ENCODE results near the gene SNF8. TPM values are rescaled to one million over a fixed set of nuclear protein-coding genes. Genes with fewer than 3 reads are reported as not detected.

The SNF8 gene
- total RNA-seq, 1 experiment from 2014 or later = 156 TPM

- Mint-ChIP-seq H3K4me3 (ENCODE audit: unreplicated experiment) (peak overlapping the region; percentile 68), H3K27ac (ENCODE audit: low read depth, unreplicated experiment) (peak overlapping the region; percentile 98), H3K27me3 (ENCODE audit: insufficient read depth, unreplicated experiment) (no peaks in the 10 kb centered on the region), H3K9me3 (ENCODE audit: unreplicated experiment) (no peaks in the 10 kb centered on the region), H3K36me3 (ENCODE audit: insufficient read depth, unreplicated experiment) (peaks cover 94% of the 10 kb centered on the region), H3K4me1 (ENCODE audit: insufficient read depth, unreplicated experiment) (peaks cover 39% of the 10 kb centered on the region)
- intact Hi-C loops (cut with micrococcal nuclease) = loop anchor here (2.0 kb wide), 1 partner anchor 29 kb away; the partner anchor contains the start of gene SNF8
- TF ChIP-seq CTCF (IDR thresholded peaks at IDR 0.05; ENCODE audit: unreplicated experiment) = no peak
- TSS peak; percentile 88 for BruUV-seq (replicated peaks)
- peak; percentile 94 for DNase-seq (ENCODE audit: unreplicated experiment)
- POLR2A ChIA-PET = interaction anchor here (0.6 to 3.3 kb wide), 18 partner anchors 10 to 1117 kb away, joined by 3 to 38 read pairs (median 4); partner anchors contain the start of genes ATP5MC1, NFE2L1, SNF8 and SNX11
- CTCF ChIA-PET = interaction anchor here (0.7 kb wide), 5 partner anchors 93 to 638 kb away, joined by 3 to 4 read pairs (median 3); no protein-coding TSS in a partner anchor
These were observed 29.0 kb downstream of the SNF8 start for GRCh38 chr17:48915459-48916282.

- Mint-ChIP-seq H3K4me1 (ENCODE audit: insufficient read depth, unreplicated experiment) (peaks cover 51% of the 10 kb centered on the region), H3K36me3 (ENCODE audit: insufficient read depth, unreplicated experiment) (peaks cover 78% of the 10 kb centered on the region), H3K9me3 (ENCODE audit: unreplicated experiment) (no peaks in the 10 kb centered on the region), H3K27ac (ENCODE audit: low read depth, unreplicated experiment) (peak overlapping the region; percentile 59), H3K4me3 (ENCODE audit: unreplicated experiment) (no peak overlapping the region), H3K27me3 (ENCODE audit: insufficient read depth, unreplicated experiment) (no peaks in the 10 kb centered on the region)
- DNase-seq (ENCODE audit: unreplicated experiment) = no peak
- ChIA-PET POLR2A (no interaction called here), CTCF (no interaction called here)
- BruUV-seq (replicated peaks) = no TSS peak
- no peak for TF ChIP-seq CTCF (IDR thresholded peaks at IDR 0.05; ENCODE audit: unreplicated experiment)
- intact Hi-C loops (cut with micrococcal nuclease) = no loop called here
These were observed 32.2 kb downstream of the SNF8 start for GRCh38 chr17:48912476-48912875.

GRCh38 chr17:48910370-48910769, 34.3 kb downstream of the SNF8 start:
- Mint-ChIP-seq H3K27ac (ENCODE audit: low read depth, unreplicated experiment) (peak overlapping the region; percentile 95), H3K4me3 (ENCODE audit: unreplicated experiment) (peak overlapping the region; percentile 93), H3K36me3 (ENCODE audit: insufficient read depth, unreplicated experiment) (peaks cover 57% of the 10 kb centered on the region), H3K4me1 (ENCODE audit: insufficient read depth, unreplicated experiment) (peaks cover 43% of the 10 kb centered on the region), H3K9me3 (ENCODE audit: unreplicated experiment) (no peaks in the 10 kb centered on the region), H3K27me3 (ENCODE audit: insufficient read depth, unreplicated experiment) (no peaks in the 10 kb centered on the region)
- no peak for DNase-seq (ENCODE audit: unreplicated experiment)
- POLR2A ChIA-PET = interaction anchor here (0.6 to 5.1 kb wide), 3 partner anchors 17 to 281 kb away, joined by 3 to 155 read pairs (median 3); partner anchors contain the start of gene ATP5MC1
- no TSS peak for BruUV-seq (replicated peaks)
- no peak for TF ChIP-seq CTCF (IDR thresholded peaks at IDR 0.05; ENCODE audit: unreplicated experiment)
- CTCF ChIA-PET = interaction anchor here (1.0 to 1.1 kb wide), 2 partner anchors 34 to 122 kb away, joined by 3 to 5 read pairs; partner anchors contain the start of gene SNF8
- intact Hi-C loops (cut with micrococcal nuclease) = no loop called here

GRCh38 chr17:48909783-48910182, 34.9 kb downstream of the SNF8 start:
- intact Hi-C loops (cut with micrococcal nuclease) = loop anchor here (5.0 kb wide), 1 partner anchor 283 kb away; no protein-coding TSS in a partner anchor
- peaks cover 41% of the 10 kb centered on the region for H3K4me1 Mint-ChIP-seq (ENCODE audit: insufficient read depth, unreplicated experiment)
- POLR2A ChIA-PET = interaction anchor here (0.6 to 5.1 kb wide), 7 partner anchors 16 to 282 kb away, joined by 3 to 155 read pairs (median 4); partner anchors contain the start of genes ATP5MC1 and SNF8
- DNase-seq (ENCODE audit: unreplicated experiment) = peak; percentile 15
- peak overlapping the region; percentile 95 for H3K27ac Mint-ChIP-seq (ENCODE audit: low read depth, unreplicated experiment)
- peaks cover 52% of the 10 kb centered on the region for H3K36me3 Mint-ChIP-seq (ENCODE audit: insufficient read depth, unreplicated experiment)
- CTCF ChIA-PET = interaction anchor here (0.6 to 2.6 kb wide), 3 partner anchors 15 to 425 kb away, joined by 3 to 9 read pairs (median 5); no protein-coding TSS in a partner anchor
- H3K9me3 Mint-ChIP-seq (ENCODE audit: unreplicated experiment) = no peaks in the 10 kb centered on the region
- H3K27me3 Mint-ChIP-seq (ENCODE audit: insufficient read depth, unreplicated experiment) = no peaks in the 10 kb centered on the region
- no peak for TF ChIP-seq CTCF (IDR thresholded peaks at IDR 0.05; ENCODE audit: unreplicated experiment)
- H3K4me3 Mint-ChIP-seq (ENCODE audit: unreplicated experiment) = peak overlapping the region; percentile 93
- BruUV-seq (replicated peaks) = TSS peak; percentile 30
